Caki2 (cell line): ENCODE results near the gene BCL2L1. TPM values are rescaled to one million over a fixed set of nuclear protein-coding genes. Genes with fewer than 3 reads are reported as not detected.
A peak's percentile ranks its signal among the peaks of the same experiment; 100 is the strongest.
"Not testable (repeated sequence)": the region's sequence is repeated elsewhere in the genome, so short reads cannot be mapped to it uniquely, and the experiment has no call there.

ENCODE experiments used
- DNase-seq: peaks from one replicate; pipeline ENCODE4 v3.0.0-alpha.2; 2015; ENCODE audit warnings: low read depth
- in situ Hi-C: cut with HindIII; loops from 2 replicates; pipeline ENCODE4 v1.10.0; 2016; ENCODE audit warnings: low sequenced_read_pairs, low pct_unique_long_range_greater_than_20kb, mixed read lengths
- total RNA-seq: library from RNA; depleted of rRNA; stranded (reverse); fragments of >200 nt; shearing (Covaris generic); gene quantifications from 2 replicates; pipeline ENCODE4 v1.2.3, GENCODE V29; 2014; ENCODE audit warnings: low replicate concordance

BCL2L1 gene
- total RNA-seq, 1 experiment from 2014 or later: 256 TPM

DNA sequence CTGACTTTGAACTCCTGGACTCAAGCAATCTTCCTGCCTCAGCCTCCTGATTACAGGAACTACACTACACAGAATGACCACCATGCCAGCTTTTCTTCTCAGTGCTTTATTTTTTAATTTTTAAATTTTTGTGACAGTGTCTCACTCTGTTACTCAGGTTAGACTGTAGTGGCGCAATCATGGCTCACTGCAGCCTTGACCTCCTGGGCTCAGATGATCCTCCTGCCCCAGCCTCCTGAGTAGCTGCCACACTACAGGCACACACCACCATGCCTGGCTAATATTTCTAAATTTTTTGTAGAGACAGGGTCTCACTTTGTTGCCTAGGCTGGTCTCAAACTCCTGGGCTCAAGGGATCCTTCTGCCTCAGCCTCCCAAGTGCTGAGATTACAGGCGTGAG is 53.7 kb downstream of the BCL2L1 start:
- in situ Hi-C loops, DNase-seq: not testable (repeated sequence)

DNA sequence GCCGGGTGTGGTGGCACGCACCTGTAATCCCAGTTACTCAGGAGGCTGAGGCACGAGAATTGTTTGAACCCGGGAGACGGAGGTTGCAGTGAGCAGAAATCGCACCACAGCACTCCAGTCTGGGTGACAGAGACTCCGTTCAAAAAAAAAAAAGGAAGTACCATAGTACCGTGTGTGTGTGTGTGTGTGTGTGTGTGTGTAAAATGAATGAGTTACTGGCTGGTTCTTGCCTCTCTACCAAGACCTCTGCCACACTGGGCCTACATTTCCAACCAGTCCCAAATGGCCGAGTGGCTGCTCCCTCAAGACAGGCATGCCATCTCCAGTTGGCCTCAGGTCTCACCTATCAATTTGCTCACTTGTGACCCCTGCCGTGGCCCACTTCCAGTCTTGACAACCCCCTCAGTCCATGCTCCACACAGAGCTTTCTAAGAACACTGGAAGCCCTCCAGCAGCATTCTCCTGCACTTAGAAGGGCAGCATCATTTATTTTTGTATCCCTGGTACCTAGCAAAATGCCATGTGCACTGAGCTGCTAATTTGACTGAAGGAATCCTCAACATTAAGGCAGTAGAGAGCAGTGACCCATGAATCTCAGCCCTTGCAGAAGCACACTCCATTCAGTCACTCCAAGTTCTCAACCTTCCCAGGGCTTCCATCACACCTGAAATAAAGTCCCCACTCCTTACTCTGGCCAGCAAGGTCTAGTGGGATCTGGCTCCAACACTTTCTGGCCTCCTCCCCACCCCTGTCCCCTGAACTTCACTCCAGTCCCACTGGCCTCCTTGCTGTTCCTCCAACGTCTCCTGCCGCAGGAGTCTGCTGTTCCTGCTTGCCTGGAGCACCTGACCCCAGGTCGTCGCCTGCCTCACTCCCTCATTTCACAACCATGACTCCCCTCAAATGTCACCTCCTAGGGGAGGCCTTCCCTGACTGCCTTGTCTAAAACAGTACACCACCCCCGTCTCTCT is 55.1 kb downstream of the BCL2L1 start:
- in situ Hi-C loops: no loop called here
- DNase-seq: no peak

- no peak for DNase-seq
- in situ Hi-C loops: no loop called here
Measured at GRCh38 chr20:31666258-31667042, 56.2 kb downstream of the BCL2L1 start.

- in situ Hi-C loops: no loop called here
- DNase-seq: no peak
Measured at GRCh38 chr20:31665753-31666152, 56.9 kb downstream of the BCL2L1 start.

DNA sequence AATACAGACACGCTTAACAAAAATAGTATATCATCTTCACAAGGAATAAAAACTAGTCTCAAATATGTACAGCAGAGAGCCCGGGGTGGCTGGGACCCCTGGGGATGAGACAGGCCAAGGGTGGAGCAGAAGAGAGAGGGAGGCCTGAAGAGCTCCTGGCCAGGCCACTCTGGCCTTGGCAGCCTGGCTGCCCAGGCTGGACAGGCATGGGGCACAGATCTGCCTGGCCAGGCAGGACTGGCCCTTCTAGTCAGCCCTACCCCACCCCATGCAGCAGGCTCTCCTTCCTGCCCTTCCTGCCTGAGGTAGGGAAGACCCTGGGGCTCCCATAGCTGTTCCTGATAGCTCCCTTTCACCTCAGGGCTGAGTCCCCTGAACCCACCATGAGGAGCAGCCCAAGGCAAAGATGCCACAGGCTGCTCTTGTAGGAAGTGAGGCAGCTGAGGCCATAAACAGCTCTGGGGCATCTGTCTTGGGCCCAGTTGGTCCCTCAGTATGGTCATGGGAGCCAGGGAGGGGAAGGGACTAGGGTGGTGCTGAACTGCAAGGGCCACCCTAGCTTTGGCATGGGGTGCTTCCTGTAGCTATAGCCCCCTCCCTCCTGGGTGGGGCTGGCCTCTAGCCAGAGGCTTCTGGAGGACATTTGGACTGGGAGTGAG is 57.8 kb downstream of the BCL2L1 start:
- no peak for DNase-seq
- in situ Hi-C loops: no loop called here

DNA sequence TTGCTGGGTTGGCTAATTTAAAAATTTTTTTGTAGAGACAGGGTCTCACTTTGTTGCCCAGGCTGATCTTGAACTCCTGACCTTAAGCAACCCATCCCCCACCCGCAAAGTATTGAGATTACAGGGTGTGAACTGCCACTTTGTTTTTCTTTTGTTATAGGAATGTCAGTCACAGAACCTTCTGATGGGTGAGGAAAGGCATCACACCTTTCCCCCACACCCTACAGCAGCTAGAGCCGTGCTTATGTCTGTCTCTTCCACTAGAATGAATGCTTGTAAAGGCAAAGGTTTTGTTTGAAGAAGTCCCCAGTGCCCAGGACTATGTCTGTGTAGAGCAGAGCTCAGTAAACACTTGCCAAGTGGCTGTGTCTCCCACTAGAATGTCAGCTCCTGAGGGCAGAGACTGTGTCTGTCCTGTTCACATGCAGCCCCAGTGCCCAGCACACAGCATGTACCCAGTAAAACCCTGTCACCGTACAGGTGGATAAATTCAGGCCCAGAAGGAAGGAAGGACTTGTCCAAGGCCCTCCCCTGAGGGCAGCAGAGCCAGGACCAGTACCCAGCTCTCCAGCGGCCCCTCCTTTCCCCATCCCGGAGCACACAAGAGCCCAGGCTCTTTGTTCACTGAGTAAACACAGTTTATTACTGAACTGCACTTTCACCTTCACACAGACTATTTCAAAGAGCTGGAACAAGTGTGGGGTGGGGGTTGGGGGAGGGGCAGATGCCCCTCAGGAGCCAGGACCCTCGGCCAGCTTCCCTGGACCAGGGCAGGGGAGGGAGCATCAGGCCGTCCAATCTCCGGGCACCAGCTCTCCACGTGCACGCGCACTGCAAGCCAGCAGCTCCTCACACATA is 58.6 kb downstream of the BCL2L1 start:
- peak; percentile 78 for DNase-seq
- in situ Hi-C loops: no loop called here

- no peak for DNase-seq
- in situ Hi-C loops: no loop called here
Measured at GRCh38 chr20:31663524-31663837, 59.2 kb downstream of the BCL2L1 start.

DNA sequence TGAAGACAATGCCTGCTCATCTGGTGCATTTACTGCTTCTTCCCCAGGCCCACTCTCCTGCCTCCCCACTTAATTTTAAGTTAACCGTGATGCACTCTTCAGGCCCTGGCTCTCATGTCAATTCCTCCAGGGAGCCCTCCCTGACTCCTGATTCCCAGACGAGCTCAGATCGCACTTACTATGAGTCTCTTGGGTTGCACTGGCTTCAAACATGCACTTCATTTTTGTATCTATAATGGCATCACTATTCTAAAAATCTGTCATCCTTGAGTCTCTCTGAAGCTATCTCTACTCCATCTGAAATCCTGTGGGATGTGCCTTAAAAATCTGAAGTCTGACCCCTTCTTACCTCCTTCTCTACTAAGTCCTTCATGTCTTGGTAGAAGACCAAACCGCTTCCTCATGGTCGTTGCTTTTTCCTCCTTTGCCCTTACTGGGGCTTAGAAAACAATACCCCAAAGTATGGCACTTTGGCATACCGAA is 60.3 kb downstream of the BCL2L1 start:
- in situ Hi-C loops: no loop called here
- no peak for DNase-seq

GRCh38 chr20:31661625-31662371 is 60.9 kb downstream of the BCL2L1 start:
- DNase-seq: peak; percentile 85
- in situ Hi-C loops: no loop called here

- no peak for DNase-seq
- in situ Hi-C loops: no loop called here
Measured at GRCh38 chr20:31654534-31654933, 68.1 kb downstream of the BCL2L1 start.

DNA sequence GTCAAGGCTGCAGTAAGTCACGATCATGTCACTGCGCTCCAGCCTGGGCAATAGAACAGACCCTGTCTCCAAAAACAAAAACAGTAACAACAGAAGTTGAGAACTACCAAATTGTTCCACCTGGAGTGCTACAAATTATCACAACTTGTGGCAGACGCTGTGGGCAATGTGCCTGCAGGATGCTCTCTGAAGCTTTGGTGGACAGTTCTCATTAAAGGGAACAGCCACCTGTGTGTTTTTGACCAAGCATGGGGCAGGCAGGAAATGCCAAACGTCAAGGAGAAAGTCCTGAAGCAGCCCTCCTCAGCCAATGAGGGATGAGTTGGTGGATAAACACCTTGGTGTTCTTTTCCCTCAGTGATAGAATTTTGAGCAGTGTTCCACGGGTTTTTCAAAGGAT is 69.1 kb downstream of the BCL2L1 start:
- in situ Hi-C loops: no loop called here

DNA sequence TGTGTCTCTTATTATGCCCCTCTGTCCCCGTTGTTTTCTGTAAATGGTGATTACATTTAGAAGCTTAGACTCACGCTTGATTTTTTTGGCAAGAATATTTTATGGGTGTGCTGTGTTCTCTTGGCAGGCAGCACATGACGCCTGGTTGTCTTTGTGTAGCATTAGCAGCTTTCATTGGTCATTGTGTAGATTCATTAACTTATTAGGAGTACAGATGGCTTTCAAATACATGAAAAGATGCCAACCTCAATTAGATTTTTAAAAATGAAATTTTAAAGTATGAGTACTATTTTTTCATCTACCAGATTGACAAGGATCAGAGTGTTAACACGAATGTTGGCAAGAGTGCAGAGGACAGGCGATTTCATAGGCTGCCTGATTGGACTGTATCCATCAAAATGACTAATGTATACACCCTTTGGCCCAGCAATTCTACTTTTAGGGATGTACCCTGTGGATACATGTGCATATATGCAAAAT is 69.7 kb downstream of the BCL2L1 start:
- DNase-seq: no peak
- in situ Hi-C loops: no loop called here

More for the DNA sequence above, 69.1 kb downstream of the BCL2L1 start:
- no peak for DNase-seq

GRCh38 chr20:31648104-31648503 is 74.6 kb downstream of the BCL2L1 start:
- DNase-seq, in situ Hi-C loops: not testable (repeated sequence)

DNA sequence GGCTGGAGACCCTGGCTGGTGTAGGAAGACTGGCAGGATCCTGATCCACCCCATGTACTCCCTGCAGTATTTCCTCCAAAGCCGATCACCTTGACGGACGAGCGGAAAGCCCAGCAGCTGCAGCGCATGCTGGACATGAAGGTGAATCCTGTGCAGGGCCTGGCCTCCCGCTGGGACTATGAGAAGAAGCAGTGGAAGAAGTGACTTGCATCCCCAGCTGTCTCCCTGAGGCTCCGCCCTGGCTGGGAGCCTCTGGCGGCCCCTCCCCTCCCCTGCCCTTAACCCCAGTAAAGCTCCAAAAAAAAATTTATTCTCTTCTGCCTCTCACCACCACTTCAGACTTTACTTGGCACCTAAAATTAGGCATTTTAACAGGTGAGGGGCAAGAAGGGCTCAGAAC is 78.0 kb downstream of the BCL2L1 start:
- DNase-seq: no peak
- in situ Hi-C loops: no loop called here

DNA sequence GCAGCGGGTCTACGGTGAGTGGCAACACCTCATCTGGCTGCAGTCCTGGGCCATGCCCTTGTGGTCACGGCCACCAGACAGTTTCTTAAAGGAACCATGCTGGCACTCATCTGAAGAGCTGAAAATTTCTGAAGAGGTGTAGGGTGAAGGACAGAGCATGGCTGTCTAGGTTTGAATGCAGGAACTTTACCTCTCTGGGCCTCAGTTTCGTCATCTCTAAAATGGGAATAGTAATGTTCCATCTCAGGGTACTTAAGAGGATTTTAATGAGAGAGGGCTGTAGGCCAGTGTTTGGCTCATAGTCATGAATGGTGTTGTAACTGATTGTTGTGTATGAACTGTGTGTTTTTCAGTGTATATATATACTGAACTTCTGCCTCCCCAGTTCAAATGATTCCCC is 79.1 kb downstream of the BCL2L1 start:
- in situ Hi-C loops: no loop called here
- no peak for DNase-seq

GRCh38 chr20:31642837-31643236 is 79.8 kb downstream of the BCL2L1 start:
- no peak for DNase-seq
- in situ Hi-C loops: no loop called here

DNA sequence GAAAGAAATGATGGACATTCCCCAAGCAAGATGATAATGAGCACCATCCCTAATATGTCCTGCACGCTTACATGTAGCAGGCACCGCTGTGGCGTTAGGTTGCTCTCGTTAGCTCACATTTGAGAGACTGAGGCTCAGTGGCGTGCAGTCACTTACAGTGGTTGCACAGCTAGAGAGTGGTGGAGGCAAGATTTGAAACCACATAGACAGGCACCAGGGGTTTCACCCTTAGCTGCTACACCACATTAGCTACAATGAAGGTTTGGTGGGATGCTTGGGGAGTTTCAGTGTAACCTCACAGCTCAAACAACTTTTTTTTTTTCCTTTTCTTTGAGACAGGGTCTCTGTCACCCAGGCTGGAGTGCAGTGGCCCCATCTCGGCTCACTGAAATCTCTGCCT is 81.3 kb downstream of the BCL2L1 start:
- in situ Hi-C loops: no loop called here
- no peak for DNase-seq
